Breast epithelium (tissue), 3 donors: ENCODE results near the gene GPX4.

ENCODE experiments used
- POLR2A ChIP-seq: fragments of 450-650 bp; IDR thresholded peaks from one replicate; pipeline ENCODE4 v1.6.1; 2016; ENCODE audit warnings: antibody characterized with exemption, mild to moderate bottlenecking, moderate library complexity
- POLR2AphosphoS5 ChIP-seq, 3 donors: sonication (generic); formaldehyde crosslinking; IDR thresholded peaks; one replicate each; pipeline ENCODE4 v1.6.1; 2017; ENCODE audit warnings: antibody characterized with exemption in 3 of 3
- TF ChIP-seq, protein P1 (sequence below), 3 donors: fragments of 450-650 bp; IDR thresholded peaks; one replicate each; pipeline ENCODE4 v1.5.1; 2016 to 2017; ENCODE audit warnings: antibody characterized with exemption in 3 of 3, mild to moderate bottlenecking in 3 of 3, moderate library complexity in 3 of 3

DNA sequence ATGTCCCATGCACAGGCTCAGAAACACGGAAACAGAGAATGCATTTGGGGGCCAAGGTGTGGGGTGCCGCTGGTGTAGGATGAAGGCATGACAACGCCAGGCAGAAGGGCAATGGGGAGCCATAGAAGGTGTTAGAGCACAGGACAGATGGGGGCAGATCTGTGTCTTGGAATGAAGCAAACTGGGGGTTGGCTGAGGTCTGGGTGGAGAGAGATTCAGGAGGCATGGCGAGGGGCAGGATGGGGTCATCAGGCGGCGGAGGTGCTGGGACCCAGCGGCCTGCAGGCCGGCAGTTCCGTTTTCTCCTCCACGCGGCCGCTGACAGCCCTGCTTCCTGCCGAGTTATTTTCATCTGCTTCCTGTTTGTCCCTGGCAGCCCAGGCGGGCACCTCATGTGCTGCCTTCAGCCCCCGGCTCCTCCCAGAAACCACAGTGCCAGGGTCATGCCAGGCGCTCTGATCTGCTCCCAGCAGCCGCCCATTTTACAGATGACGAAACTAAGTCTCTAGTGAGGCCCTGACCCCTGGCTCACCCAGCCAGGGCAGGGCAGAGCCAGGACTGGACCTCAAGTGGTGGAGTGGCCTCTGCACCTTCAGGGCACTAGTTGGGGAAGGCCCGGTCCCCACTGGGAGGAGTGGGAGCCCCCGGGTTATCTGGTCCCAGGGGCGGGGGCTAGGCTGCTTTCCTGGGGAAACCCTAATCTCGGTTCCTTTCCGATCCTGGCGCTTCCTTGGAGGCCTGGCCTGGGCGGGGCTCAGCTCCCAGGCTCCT is 34.6 kb upstream of the GPX4 start:
- TF ChIP-seq POLR2A (no peak), POLR2AphosphoS5 (IDR thresholded peaks at IDR 0.05) (no peak)
- TF ChIP-seq, protein P1, sequence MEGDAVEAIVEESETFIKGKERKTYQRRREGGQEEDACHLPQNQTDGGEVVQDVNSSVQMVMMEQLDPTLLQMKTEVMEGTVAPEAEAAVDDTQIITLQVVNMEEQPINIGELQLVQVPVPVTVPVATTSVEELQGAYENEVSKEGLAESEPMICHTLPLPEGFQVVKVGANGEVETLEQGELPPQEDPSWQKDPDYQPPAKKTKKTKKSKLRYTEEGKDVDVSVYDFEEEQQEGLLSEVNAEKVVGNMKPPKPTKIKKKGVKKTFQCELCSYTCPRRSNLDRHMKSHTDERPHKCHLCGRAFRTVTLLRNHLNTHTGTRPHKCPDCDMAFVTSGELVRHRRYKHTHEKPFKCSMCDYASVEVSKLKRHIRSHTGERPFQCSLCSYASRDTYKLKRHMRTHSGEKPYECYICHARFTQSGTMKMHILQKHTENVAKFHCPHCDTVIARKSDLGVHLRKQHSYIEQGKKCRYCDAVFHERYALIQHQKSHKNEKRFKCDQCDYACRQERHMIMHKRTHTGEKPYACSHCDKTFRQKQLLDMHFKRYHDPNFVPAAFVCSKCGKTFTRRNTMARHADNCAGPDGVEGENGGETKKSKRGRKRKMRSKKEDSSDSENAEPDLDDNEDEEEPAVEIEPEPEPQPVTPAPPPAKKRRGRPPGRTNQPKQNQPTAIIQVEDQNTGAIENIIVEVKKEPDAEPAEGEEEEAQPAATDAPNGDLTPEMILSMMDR (IDR thresholded peaks at IDR 0.05) = no peak
